ENCODE results near the gene MBOAT2. TPM values are rescaled to one million over a fixed set of nuclear protein-coding genes. Genes with fewer than 3 reads are reported as not detected.

Gene MBOAT2
- total RNA-seq, 1 experiment from 2014 or later: 65.1 TPM

DNA sequence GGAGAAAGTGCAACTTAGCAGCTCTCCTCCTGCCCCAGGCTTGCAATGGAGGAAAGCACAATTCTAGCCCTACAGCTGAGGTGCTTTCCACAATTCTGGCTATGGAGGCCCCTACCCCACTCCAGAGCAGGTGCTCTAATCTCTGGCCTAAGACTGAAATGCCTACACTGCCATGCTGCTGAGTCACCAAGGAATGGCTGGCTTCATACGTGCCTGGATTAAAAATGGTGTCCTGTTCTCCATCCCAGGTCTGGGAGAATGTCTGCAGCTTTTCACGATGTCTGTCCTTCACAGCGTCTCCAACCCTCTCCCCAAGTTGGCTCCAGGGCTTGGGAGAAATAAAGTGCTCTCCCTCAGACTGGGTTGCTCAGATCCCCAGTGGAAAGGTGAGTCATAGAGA is 48.5 kb downstream of the MBOAT2 start:
- Histone ChIP-seq H3K4me1 (ENCODE audit: insufficient read depth, low read length, poor library complexity, severe bottlenecking) (peaks cover 3% of the 10 kb centered on the region), H3K9me3 (ENCODE audit: low read depth, low read length, poor library complexity, severe bottlenecking) (peaks cover 32% of the 10 kb centered on the region), H3K27me3 (replicated peaks; ENCODE audit: insufficient read depth, low read depth, low read length, poor library complexity) (no peaks in the 10 kb centered on the region), H3K36me3 (ENCODE audit: insufficient read depth, low read length, poor library complexity, severe bottlenecking) (no peaks in the 10 kb centered on the region), H3K4me3 (ENCODE audit: low read depth, low read length, poor library complexity, severe bottlenecking) (no peak overlapping the region), H3K27ac (ENCODE audit: low read depth, low read length, poor library complexity, severe bottlenecking) (no peak overlapping the region)
- POLR2A ChIA-PET (ENCODE audit: low non-redundant PET): no interaction called here
- DNase-seq (ENCODE audit: low spot score): no peak
- CTCF ChIA-PET: no interaction called here
- intact Hi-C loops (cut with micrococcal nuclease; ENCODE audit: unreplicated experiment): no loop called here
- no peak for TF ChIP-seq EZH2 (IDR thresholded peaks at IDR 0.05; ENCODE audit: borderline replicate concordance, low read depth, low read length, poor library complexity, severe bottlenecking)
- TF ChIP-seq, protein P1, sequence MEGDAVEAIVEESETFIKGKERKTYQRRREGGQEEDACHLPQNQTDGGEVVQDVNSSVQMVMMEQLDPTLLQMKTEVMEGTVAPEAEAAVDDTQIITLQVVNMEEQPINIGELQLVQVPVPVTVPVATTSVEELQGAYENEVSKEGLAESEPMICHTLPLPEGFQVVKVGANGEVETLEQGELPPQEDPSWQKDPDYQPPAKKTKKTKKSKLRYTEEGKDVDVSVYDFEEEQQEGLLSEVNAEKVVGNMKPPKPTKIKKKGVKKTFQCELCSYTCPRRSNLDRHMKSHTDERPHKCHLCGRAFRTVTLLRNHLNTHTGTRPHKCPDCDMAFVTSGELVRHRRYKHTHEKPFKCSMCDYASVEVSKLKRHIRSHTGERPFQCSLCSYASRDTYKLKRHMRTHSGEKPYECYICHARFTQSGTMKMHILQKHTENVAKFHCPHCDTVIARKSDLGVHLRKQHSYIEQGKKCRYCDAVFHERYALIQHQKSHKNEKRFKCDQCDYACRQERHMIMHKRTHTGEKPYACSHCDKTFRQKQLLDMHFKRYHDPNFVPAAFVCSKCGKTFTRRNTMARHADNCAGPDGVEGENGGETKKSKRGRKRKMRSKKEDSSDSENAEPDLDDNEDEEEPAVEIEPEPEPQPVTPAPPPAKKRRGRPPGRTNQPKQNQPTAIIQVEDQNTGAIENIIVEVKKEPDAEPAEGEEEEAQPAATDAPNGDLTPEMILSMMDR (conservative IDR thresholded peaks at IDR 0.05; ENCODE audit: low read depth, low read length): no peak
- no TSS peak for BruUV-seq (replicated peaks)

DNA sequence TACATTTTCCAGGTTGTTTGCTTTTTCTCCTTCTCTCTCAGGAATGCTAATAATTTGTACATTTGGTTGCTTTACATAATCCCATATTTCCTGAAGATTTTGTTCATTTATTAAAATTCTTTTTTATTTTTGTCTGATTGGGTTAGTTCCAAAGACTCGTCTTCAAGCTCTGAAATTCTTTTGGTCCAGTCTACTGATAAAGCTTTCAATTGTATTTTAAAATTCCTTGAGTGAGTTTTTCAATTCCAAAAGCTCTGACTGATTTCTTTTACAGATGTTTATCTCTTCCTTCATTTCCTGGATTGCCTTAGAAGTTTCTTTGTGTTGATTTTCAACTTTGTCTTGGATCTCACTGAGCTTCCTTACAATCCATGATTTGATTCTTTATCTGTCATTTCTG is 50.0 kb downstream of the MBOAT2 start:
- Histone ChIP-seq H3K27me3 (replicated peaks; ENCODE audit: insufficient read depth, low read depth, low read length, poor library complexity) (no peaks in the 10 kb centered on the region), H3K9me3 (ENCODE audit: low read depth, low read length, poor library complexity, severe bottlenecking) (peaks cover 32% of the 10 kb centered on the region), H3K4me3 (ENCODE audit: low read depth, low read length, poor library complexity, severe bottlenecking) (no peak overlapping the region), H3K27ac (ENCODE audit: low read depth, low read length, poor library complexity, severe bottlenecking) (no peak overlapping the region), H3K4me1 (ENCODE audit: insufficient read depth, low read length, poor library complexity, severe bottlenecking) (peaks cover 3% of the 10 kb centered on the region), H3K36me3 (ENCODE audit: insufficient read depth, low read length, poor library complexity, severe bottlenecking) (no peaks in the 10 kb centered on the region)
- TF ChIP-seq, protein P1 (conservative IDR thresholded peaks at IDR 0.05; ENCODE audit: low read depth, low read length): no peak
- no peak for TF ChIP-seq EZH2 (IDR thresholded peaks at IDR 0.05; ENCODE audit: borderline replicate concordance, low read depth, low read length, poor library complexity, severe bottlenecking)
- intact Hi-C loops (cut with micrococcal nuclease; ENCODE audit: unreplicated experiment): no loop called here
- BruUV-seq (replicated peaks): no TSS peak
- POLR2A ChIA-PET (ENCODE audit: low non-redundant PET): no interaction called here
- no peak for DNase-seq (ENCODE audit: low spot score)
- CTCF ChIA-PET: no interaction called here

DNA sequence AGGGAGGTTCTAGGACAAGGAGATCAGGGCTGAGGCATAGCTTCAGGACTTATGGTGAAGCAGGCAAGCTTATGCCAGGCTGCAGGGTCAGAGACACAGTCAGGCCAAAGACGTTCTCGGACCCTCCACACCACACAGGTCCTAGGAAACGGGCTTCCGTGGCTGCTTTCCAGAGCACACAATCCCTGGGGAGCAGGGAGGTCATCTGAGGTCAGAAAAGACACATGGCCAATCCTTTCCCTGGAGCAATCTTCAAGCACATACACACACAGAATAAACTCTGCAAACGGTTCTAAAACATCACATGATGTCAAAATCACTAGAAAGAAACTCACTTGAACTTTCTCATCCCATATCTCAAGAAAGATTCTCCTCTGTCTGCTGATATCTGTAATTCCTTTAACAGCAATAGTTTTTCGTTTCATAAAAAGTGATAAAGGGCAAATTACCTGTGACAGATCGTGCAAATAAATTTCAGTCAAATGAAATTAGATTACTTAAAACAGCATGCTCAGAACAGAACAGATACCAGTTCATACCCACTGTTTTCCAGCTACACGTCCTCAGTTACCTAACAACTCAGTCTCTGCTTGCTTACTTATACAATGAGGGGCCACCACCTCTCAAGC is 63.9 kb downstream of the MBOAT2 start:
- no peaks in the 10 kb centered on the region for H3K9me3 ChIP-seq (ENCODE audit: low read depth, low read length, poor library complexity, severe bottlenecking)
- H3K36me3 ChIP-seq (ENCODE audit: insufficient read depth, low read length, poor library complexity, severe bottlenecking): no peaks in the 10 kb centered on the region
- BruUV-seq (replicated peaks): no TSS peak
- intact Hi-C loops (cut with micrococcal nuclease; ENCODE audit: unreplicated experiment): no loop called here
- no peaks in the 10 kb centered on the region for H3K4me1 ChIP-seq (ENCODE audit: insufficient read depth, low read length, poor library complexity, severe bottlenecking)
- TF ChIP-seq EZH2 (IDR thresholded peaks at IDR 0.05; ENCODE audit: borderline replicate concordance, low read depth, low read length, poor library complexity, severe bottlenecking): no peak
- TF ChIP-seq, protein P1 (conservative IDR thresholded peaks at IDR 0.05; ENCODE audit: low read depth, low read length): no peak
- H3K4me3 ChIP-seq (ENCODE audit: low read depth, low read length, poor library complexity, severe bottlenecking): no peak overlapping the region
- DNase-seq (ENCODE audit: low spot score): no peak
- no peak overlapping the region for H3K27ac ChIP-seq (ENCODE audit: low read depth, low read length, poor library complexity, severe bottlenecking)
- no peaks in the 10 kb centered on the region for H3K27me3 ChIP-seq (replicated peaks; ENCODE audit: insufficient read depth, low read depth, low read length, poor library complexity)
- CTCF ChIA-PET: no interaction called here
- POLR2A ChIA-PET (ENCODE audit: low non-redundant PET): no interaction called here
